ENCODE data around the gene SLC12A7.

GRCh38 chr5:1118738-1119137, 6.9 kb upstream of the SLC12A7 start:
- TF ChIP-seq CTCF (IDR thresholded peaks at IDR 0.05 in 8 of 11, conservative IDR thresholded peaks at IDR 0.05 in 3 of 11) (no peak), POLR2A (IDR thresholded peaks at IDR 0.05) (no peak)

Measured in spleen (tissue), 7 donors.